K562 (cell line): ENCODE data around the gene HSPA1B. TPM values are rescaled to one million over a fixed set of nuclear protein-coding genes. Genes with fewer than 3 reads are reported as not detected.

Experiments used
- ATF1 ChIP-seq, 2 experiments: fragments of 450-650 bp in 1 of 2; IDR thresholded peaks; 2 replicates each; pipeline ENCODE4 v1.6.1; 2016; ENCODE audit warnings: missing compliant biosample characterization in 1 of 2, missing genetic modification characterization in 1 of 2
- CAMTA2 ChIP-seq: fragments of 250-450 bp; sonication (Bioruptor Pico); conservative IDR thresholded peaks from 2 replicates; pipeline ENCODE4 v1.5.1; 2022
- GABPB2 ChIP-seq: fragments of 250-450 bp; sonication (Bioruptor Pico); conservative IDR thresholded peaks from 2 replicates; pipeline ENCODE4 v1.5.1; 2021; ENCODE audit warnings: mild to moderate bottlenecking
- KDM1A ChIP-seq, 2 experiments: fragments of 450-650 bp; IDR thresholded peaks; 2 replicates each; pipeline ENCODE4 v1.6.1; 2016; ENCODE audit warnings: mild to moderate bottlenecking in 2 of 2
- MAZ ChIP-seq, 2 experiments: fragments of 450-650 bp in 1 of 2; sonication (generic) in 1 of 2; formaldehyde crosslinking; IDR thresholded peaks in 1 of 2; conservative IDR thresholded peaks in 1 of 2; 2 replicates each; pipeline versions ENCODE4 v1.4.0 to v1.5.0; 2020; ENCODE audit warnings: mild to moderate bottlenecking in 1 of 2, missing genetic modification reagents in 1 of 2
- MCM5 ChIP-seq: fragments of 450-650 bp; IDR thresholded peaks from 2 replicates; pipeline ENCODE4 v1.6.1; 2016; ENCODE audit warnings: low read depth
- MEF2A ChIP-seq: IDR thresholded peaks from 2 replicates; pipeline ENCODE4 v1.6.1; 2011; ENCODE audit warnings: low read depth, mild to moderate bottlenecking, low read length, moderate library complexity; ENCODE audit not compliant: control insufficient read depth
- PHF21A ChIP-seq: fragments of 450-650 bp; IDR thresholded peaks from 2 replicates; pipeline ENCODE4 v1.6.1; 2017; ENCODE audit warnings: low read depth, borderline replicate concordance
- POLR2B ChIP-seq: fragments of 450-650 bp; IDR thresholded peaks from 2 replicates; pipeline ENCODE4 v1.6.1; 2018; ENCODE audit warnings: low read depth; ENCODE audit not compliant: partially characterized antibody
- RBFOX2 ChIP-seq: fragments of 200-400 bp; formaldehyde crosslinking; IDR thresholded peaks from 2 replicates; pipeline ENCODE4 v1.6.1; 2017; ENCODE audit warnings: low read depth, mild to moderate bottlenecking, low read length, moderate library complexity
- TCF7L2 ChIP-seq: fragments of 150-350 bp; IDR thresholded peaks from 2 replicates; pipeline ENCODE4 v1.6.1; 2016; ENCODE audit warnings: low read depth, mild to moderate bottlenecking, low read length, moderate library complexity
- XRCC5 ChIP-seq: fragments of 200-400 bp; formaldehyde crosslinking; IDR thresholded peaks from 2 replicates; pipeline ENCODE4 v1.6.1; 2017; ENCODE audit warnings: low read depth, mild to moderate bottlenecking, low read length
- ZBTB1 ChIP-seq: sonication (generic); formaldehyde crosslinking; IDR thresholded peaks from 2 replicates; pipeline ENCODE4 v1.8.1; 2023; ENCODE audit warnings: missing genetic modification reagents, low read depth, mild to moderate bottlenecking, borderline replicate concordance
- ZBTB7A ChIP-seq: IDR thresholded peaks from 2 replicates; pipeline ENCODE4 v1.6.1; 2011; ENCODE audit warnings: low read depth, mild to moderate bottlenecking, low read length, moderate library complexity, borderline replicate concordance; ENCODE audit not compliant: control insufficient read depth
- ZC3H11A ChIP-seq: IDR thresholded peaks from 2 replicates; pipeline ENCODE4 v1.6.1; 2012; ENCODE audit warnings: low read depth, low read length, improper control_type of control experiment
- ZNF140 ChIP-seq: fragments of 250-450 bp; sonication (Bioruptor Pico); IDR thresholded peaks from 2 replicates; pipeline ENCODE4 v1.8.0; 2021; ENCODE audit warnings: moderate library complexity, mild to moderate bottlenecking, inconsistent platforms
- ZNF436 ChIP-seq: fragments of 250-450, 450-650 bp; sonication (Bioruptor Pico); formaldehyde crosslinking; IDR thresholded peaks from 2 replicates; pipeline ENCODE4 v1.7.0; 2020; ENCODE audit warnings: mild to moderate bottlenecking
- ZNF589 ChIP-seq: fragments of 200-800 bp; sonication (Bioruptor generic); IDR thresholded peaks from 2 replicates; pipeline ENCODE4 v1.6.1; 2016; ENCODE audit warnings: low read depth, missing genetic modification characterization, missing compliant biosample characterization
- ZNF785 ChIP-seq: fragments of 250-450 bp; sonication (Bioruptor Pico); IDR thresholded peaks from 2 replicates; pipeline ENCODE4 v1.4.0; 2020; ENCODE audit warnings: mild to moderate bottlenecking
- polyA plus RNA-seq, 8 experiments: library from polyadenylated mRNA; depleted of rRNA in 4 of 8; stranded (reverse) in 5 of 8; unstranded in 3 of 8; fragments of >200 nt; fragmentation: Nextera tagmentation in 2 of 8; fragmentation: Illumina TruSeq in 1 of 8; extraction: Ambion mirVana in 2 of 8; extraction: Trizol in 1 of 8; gene quantifications; 2 replicates each; pipeline versions ENCODE4 v1.2.1 to v1.2.3, GENCODE V29; 2011 to 2014; ENCODE audit warnings: inconsistent platforms in 1 of 8, missing spikeins in 1 of 8
- total RNA-seq, 7 experiments: library from RNA; depleted of rRNA in 6 of 7; stranded (reverse); fragments of >200 nt in 6 of 7; fragmentation: Illumina TruSeq in 2 of 7; extraction: Trizol in 2 of 7; gene quantifications; 2 replicates each; pipeline versions ENCODE4 v1.2.1 to v1.2.3, GENCODE V29; 2011 to 2021; ENCODE audit warnings: low replicate concordance in 1 of 7
- TF ChIP-seq, protein P1 (sequence below): fragments of 250-450 bp; sonication (Bioruptor Pico); IDR thresholded peaks from 2 replicates; pipeline ENCODE4 v1.4.0; 2020; ENCODE audit warnings: mild to moderate bottlenecking, moderate library complexity
- TF ChIP-seq, protein P2 (sequence below): fragments of 250-450 bp; sonication (Bioruptor Pico); IDR thresholded peaks from 2 replicates; pipeline ENCODE4 v1.5.0; 2021; ENCODE audit warnings: mild to moderate bottlenecking, moderate library complexity
- TF ChIP-seq, protein P3 (sequence below): fragments of 200-800 bp; sonication (Bioruptor generic); IDR thresholded peaks from 2 replicates; pipeline ENCODE4 v1.6.1; 2017; ENCODE audit warnings: missing genetic modification characterization, missing compliant biosample characterization

Gene HSPA1B
- total and polyA plus RNA-seq, 9 of the 15 experiments (the other 6 are each of a cell fraction or from before 2014, with no cell fraction given) = 0.27 to 227 (median 51.2) TPM

DNA sequence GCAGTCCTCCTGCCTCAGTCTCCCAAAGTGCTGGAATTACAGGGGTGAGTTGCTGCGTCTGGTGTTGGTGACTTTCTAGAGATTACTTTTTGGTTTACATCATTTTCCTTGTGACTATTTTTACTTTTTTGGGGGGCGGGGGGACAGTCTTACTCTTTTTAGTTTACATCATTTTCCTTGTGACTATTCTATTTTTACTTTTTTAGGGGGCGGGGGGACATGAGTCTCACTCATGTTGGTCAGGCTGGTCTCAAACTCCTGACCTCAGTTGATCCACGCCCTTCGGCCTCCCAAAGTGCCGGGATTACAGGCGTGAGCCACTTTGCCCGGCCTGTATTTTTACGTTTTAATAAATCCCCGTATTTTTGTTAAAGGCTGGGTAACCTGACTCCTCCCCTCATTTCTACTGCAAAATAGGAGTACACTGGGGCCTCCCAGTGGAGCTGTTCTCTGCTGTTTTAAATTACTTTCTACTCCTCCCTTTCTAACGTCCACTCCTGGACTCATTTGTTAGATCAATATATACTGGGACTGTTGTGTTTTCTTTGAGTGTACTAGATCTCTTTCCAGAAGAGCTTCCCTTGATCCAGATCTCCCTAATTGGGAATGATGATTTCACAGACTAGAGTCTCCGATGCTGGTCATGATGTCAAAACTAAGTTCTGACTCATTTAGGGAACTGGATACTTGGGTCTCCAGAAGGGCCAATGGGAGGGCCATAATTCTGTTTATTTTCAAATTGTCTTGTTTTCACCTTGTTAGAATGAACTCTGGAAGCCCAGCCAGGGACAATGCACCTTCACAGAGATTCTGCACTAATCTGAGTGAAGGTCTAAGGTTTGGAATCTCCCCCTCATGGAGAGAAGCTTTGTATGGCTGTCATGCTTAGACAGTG, 9.2 kb downstream of the HSPA1B start (continued):
- TF ChIP-seq, protein P1, sequence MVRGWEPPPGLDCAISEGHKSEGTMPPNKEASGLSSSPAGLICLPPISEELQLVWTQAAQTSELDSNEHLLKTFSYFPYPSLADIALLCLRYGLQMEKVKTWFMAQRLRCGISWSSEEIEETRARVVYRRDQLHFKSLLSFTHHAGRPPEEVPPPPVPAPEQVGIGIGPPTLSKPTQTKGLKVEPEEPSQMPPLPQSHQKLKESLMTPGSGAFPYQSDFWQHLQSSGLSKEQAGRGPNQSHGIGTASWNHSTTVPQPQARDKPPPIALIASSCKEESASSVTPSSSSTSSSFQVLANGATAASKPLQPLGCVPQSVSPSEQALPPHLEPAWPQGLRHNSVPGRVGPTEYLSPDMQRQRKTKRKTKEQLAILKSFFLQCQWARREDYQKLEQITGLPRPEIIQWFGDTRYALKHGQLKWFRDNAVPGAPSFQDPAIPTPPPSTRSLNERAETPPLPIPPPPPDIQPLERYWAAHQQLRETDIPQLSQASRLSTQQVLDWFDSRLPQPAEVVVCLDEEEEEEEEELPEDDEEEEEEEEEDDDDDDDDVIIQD (CRISPR knock-in tag) = no peak
- no peak for TF ChIP-seq ZC3H11A
- no peak for TF ChIP-seq ZNF589 (CRISPR knock-in tag)
- 0 out of 4 replicates have a peak, but pooled peaks of 1 of the 2 experiments have one; percentile 34 for TF ChIP-seq MAZ (CRISPR knock-in tag; conservative IDR thresholded peaks at IDR 0.05 in 1 of 2, IDR thresholded peaks at IDR 0.05 in 1 of 2)
- no peak for TF ChIP-seq ZBTB7A
- TF ChIP-seq ATF1 (CRISPR knock-in tag; IDR thresholded peaks at IDR 0.05) = no peak
- no peak for TF ChIP-seq ATF1 (tag; IDR thresholded peaks at IDR 0.05)
- no peak for TF ChIP-seq ZNF436 (CRISPR knock-in tag)
- 0 out of 2 replicates have a peak, but pooled peaks have one; percentile 13 for TF ChIP-seq XRCC5
- no peak for TF ChIP-seq PHF21A
- TF ChIP-seq, protein P2, sequence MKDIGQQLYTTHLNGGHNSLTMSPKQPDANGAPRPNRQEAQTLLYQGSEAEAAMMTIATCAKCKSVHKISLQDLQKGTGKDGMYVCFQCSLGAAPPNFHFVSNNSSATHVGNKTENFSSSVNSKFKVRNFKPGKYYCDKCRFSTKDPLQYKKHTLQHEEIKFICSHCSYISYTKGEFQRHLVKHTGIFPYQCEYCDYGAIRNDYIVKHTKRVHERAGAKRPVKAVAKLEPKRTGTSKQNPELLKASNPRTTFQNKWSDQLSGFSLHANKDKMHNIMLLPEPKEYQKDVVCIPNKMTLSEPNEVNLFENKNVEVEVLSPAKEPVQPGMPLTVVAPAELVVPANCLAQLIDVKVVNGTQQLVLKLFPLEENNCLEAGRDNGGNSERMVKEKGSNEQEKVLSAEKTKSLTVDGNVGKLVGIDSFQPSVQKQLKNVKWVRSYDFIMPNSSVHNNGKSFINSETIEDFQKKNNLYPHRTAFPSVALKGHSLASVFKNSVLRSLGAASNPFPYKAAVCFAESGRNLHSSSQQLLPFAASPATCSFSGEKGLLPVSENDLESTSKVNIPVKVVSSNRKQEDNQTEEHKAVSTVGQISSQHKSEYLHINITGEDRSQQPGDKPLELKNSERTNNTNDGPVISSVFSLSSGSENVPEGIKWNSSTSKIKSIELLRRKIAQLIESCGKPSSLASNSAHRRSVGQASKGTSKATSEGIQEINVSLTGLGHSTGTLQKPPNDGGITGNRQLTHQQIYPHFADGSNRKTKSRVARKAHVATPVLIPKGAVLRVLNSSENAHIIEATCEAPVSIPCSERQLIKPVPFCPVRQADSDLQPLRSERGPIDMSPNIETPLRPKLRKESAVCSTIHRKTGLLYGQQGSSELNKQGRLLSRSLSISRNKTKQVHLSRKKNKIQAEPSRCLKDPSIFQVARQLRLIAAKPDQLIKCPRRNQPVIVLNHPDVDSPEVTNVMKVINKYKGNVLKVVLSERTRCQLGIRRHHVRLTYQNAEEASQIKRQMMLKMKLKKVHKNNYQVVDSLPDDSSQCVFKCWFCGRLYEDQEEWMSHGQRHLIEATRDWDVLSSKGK (CRISPR knock-in tag) = no peak
- TF ChIP-seq CAMTA2 (CRISPR knock-in tag) = no peak
- no peak for TF ChIP-seq GABPB2 (CRISPR knock-in tag)
- TF ChIP-seq TCF7L2 = no peak
- no peak for TF ChIP-seq RBFOX2
- TF ChIP-seq MCM5 = no peak
- TF ChIP-seq MEF2A = 0 out of 2 replicates have a peak, but pooled peaks have one; percentile 36
- no peak for TF ChIP-seq POLR2B
- TF ChIP-seq ZNF785 = no peak
- TF ChIP-seq, protein P3, sequence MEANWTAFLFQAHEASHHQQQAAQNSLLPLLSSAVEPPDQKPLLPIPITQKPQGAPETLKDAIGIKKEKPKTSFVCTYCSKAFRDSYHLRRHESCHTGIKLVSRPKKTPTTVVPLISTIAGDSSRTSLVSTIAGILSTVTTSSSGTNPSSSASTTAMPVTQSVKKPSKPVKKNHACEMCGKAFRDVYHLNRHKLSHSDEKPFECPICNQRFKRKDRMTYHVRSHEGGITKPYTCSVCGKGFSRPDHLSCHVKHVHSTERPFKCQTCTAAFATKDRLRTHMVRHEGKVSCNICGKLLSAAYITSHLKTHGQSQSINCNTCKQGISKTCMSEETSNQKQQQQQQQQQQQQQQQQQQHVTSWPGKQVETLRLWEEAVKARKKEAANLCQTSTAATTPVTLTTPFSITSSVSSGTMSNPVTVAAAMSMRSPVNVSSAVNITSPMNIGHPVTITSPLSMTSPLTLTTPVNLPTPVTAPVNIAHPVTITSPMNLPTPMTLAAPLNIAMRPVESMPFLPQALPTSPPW (CRISPR knock-in tag) = no peak
- no peak for TF ChIP-seq KDM1A (IDR thresholded peaks at IDR 0.05)
- no peak for TF ChIP-seq ZBTB1 (CRISPR knock-in tag)
- no peak for TF ChIP-seq ZNF140 (CRISPR knock-in tag)
